OCI-LY1 (cell line): Measurements from ENCODE around the gene MAPRE3.

Source experiments
- H2AFZ ChIP-seq: fragments of 200-600 bp; sonication (generic), shearing (Covaris generic); 2 replicates; pipeline ENCODE4 v1.6.0; 2014; ENCODE audit warnings: antibody characterized with exemption, mild to moderate bottlenecking, low read length
- H3F3A ChIP-seq: fragments of 200-600 bp; sonication (generic), shearing (Covaris generic); 2 replicates; pipeline ENCODE4 v1.6.0; 2014; ENCODE audit warnings: mild to moderate bottlenecking, antibody characterized with exemption, low read length, moderate library complexity; ENCODE audit not compliant: insufficient read depth
- H3K27ac ChIP-seq: fragments of 200-600 bp; sonication (generic); 2 replicates; pipeline ENCODE4 v1.5.1; 2014; ENCODE audit warnings: low read length, mixed run types, mild to moderate bottlenecking, low read depth; ENCODE audit not compliant: poor library complexity, severe bottlenecking
- H3K27me3 ChIP-seq: fragments of 200-600 bp; sonication (generic); 2 replicates; pipeline ENCODE4 v1.6.0; 2014; ENCODE audit warnings: antibody characterized with exemption, mild to moderate bottlenecking, low read length, moderate library complexity; ENCODE audit not compliant: insufficient read depth
- H3K36me3 ChIP-seq: fragments of 200-600 bp; sonication (generic); 2 replicates; pipeline ENCODE4 v1.6.1; 2014; ENCODE audit warnings: mild to moderate bottlenecking, antibody characterized with exemption, low read length, moderate library complexity, mixed read lengths; ENCODE audit not compliant: insufficient read depth
- H3K4me1 ChIP-seq: fragments of 200-600 bp; sonication (generic); 2 replicates; pipeline ENCODE4 v1.5.1; 2014; ENCODE audit warnings: mild to moderate bottlenecking, low read length, moderate library complexity; ENCODE audit not compliant: insufficient read depth, severe bottlenecking
- H3K4me2 ChIP-seq: fragments of 200-600 bp; sonication (generic), shearing (Covaris generic); 2 replicates; pipeline ENCODE4 v1.6.1; 2014; ENCODE audit warnings: low read length
- H3K4me3 ChIP-seq: fragments of 200-600 bp; sonication (generic); 2 replicates; pipeline ENCODE4 v1.5.1; 2014; ENCODE audit warnings: low read length, low read depth, mild to moderate bottlenecking, mixed read lengths; ENCODE audit not compliant: poor library complexity, severe bottlenecking
- H3K79me2 ChIP-seq: fragments of 200-600 bp; shearing (Covaris generic); 2 replicates; pipeline ENCODE4 v1.6.1; 2016; ENCODE audit warnings: mixed run types, low read length, mixed read lengths; ENCODE audit not compliant: insufficient read depth
- H3K9ac ChIP-seq: fragments of 200-600 bp; sonication (generic), shearing (Covaris generic); 2 replicates; pipeline ENCODE4 v1.6.1; 2014; ENCODE audit warnings: mild to moderate bottlenecking, low read length, mixed read lengths
- H3K9me2 ChIP-seq: fragments of 200-600 bp; sonication (generic), shearing (Covaris generic); 2 replicates; pipeline ENCODE4 v1.6.1; 2014; ENCODE audit warnings: low read depth, mild to moderate bottlenecking, low read length, mixed read lengths
- H3K9me3 ChIP-seq: fragments of 200-600 bp; shearing (Covaris generic); 2 replicates; pipeline ENCODE4 v1.6.1; 2014; ENCODE audit warnings: low read length, mixed read lengths
- H4K20me1 ChIP-seq: fragments of 200-600 bp; sonication (generic), shearing (Covaris generic); 2 replicates; pipeline ENCODE4 v1.6.0; 2016; ENCODE audit warnings: mild to moderate bottlenecking, low read length; ENCODE audit not compliant: insufficient read depth
- CTCF ChIP-seq: fragments of 200-600 bp; sonication (generic), shearing (Covaris generic); IDR thresholded peaks from 2 replicates; pipeline ENCODE4 v1.5.1; 2017; ENCODE audit warnings: mild to moderate bottlenecking, antibody characterized with exemption, low read length, moderate library complexity, mixed read lengths
- EZH2 ChIP-seq: fragments of 200-600 bp; sonication (generic), shearing (Covaris generic); IDR thresholded peaks from 2 replicates; pipeline ENCODE4 v1.8.0; 2017; ENCODE audit warnings: borderline replicate concordance, mixed run types, mild to moderate bottlenecking, antibody characterized with exemption, low read length, moderate library complexity, mixed read lengths

Gene MAPRE3

GRCh38 chr2:26988058-26988860 is 17.8 kb downstream of the MAPRE3 start:
- H3K4me2 ChIP-seq, result no peak overlapping the region
- no peak overlapping the region for H3K27ac ChIP-seq
- no peaks in the 10 kb centered on the region for H3K27me3 ChIP-seq
- no peaks in the 10 kb centered on the region for H3K79me2 ChIP-seq
- no peak overlapping the region for H3K9ac ChIP-seq
- no peaks in the 10 kb centered on the region for H3F3A ChIP-seq
- H4K20me1 ChIP-seq, result no peaks in the 10 kb centered on the region
- no peak overlapping the region for H3K4me3 ChIP-seq
- TF ChIP-seq EZH2 (no peak), CTCF (no peak)
- H3K4me1 ChIP-seq, result no peaks in the 10 kb centered on the region
- no peaks in the 10 kb centered on the region for H3K9me3 ChIP-seq
- no peak overlapping the region for H2AFZ ChIP-seq
- H3K36me3 ChIP-seq, result no peaks in the 10 kb centered on the region
- H3K9me2 ChIP-seq, result no peaks in the 10 kb centered on the region

GRCh38 chr2:26989156-26989555 is 18.7 kb downstream of the MAPRE3 start:
- Histone ChIP-seq H3K4me1 (no peaks in the 10 kb centered on the region), H3K4me3 (no peak overlapping the region), H2AFZ (no peak overlapping the region), H3F3A (no peaks in the 10 kb centered on the region), H3K9me3 (no peaks in the 10 kb centered on the region), H3K27ac (no peak overlapping the region), H4K20me1 (no peaks in the 10 kb centered on the region), H3K79me2 (no peaks in the 10 kb centered on the region), H3K9ac (no peak overlapping the region), H3K4me2 (no peak overlapping the region), H3K9me2 (no peaks in the 10 kb centered on the region), H3K27me3 (0 out of 2 replicates have a peak, but pooled peaks cover 3% of the 10 kb centered on the region), H3K36me3 (no peaks in the 10 kb centered on the region)
- TF ChIP-seq CTCF (no peak), EZH2 (no peak)

GRCh38 chr2:26991717-26992116 is 21.3 kb downstream of the MAPRE3 start:
- Histone ChIP-seq H3F3A (no peaks in the 10 kb centered on the region), H3K4me1 (no peaks in the 10 kb centered on the region), H3K27me3 (0 out of 2 replicates have a peak, but pooled peaks cover 4% of the 10 kb centered on the region), H3K36me3 (no peaks in the 10 kb centered on the region), H3K9ac (no peak overlapping the region), H3K27ac (no peak overlapping the region), H3K9me2 (no peaks in the 10 kb centered on the region), H3K9me3 (no peaks in the 10 kb centered on the region), H3K4me3 (no peak overlapping the region), H3K79me2 (no peaks in the 10 kb centered on the region), H3K4me2 (no peak overlapping the region), H2AFZ (no peak overlapping the region), H4K20me1 (no peaks in the 10 kb centered on the region)
- TF ChIP-seq CTCF, result no peak
- no peak for TF ChIP-seq EZH2
